Dedifferentiated amniotic fluid mesenchymal stem cell (primary cell): Measurements from ENCODE around the gene MEX3A.
"Not testable (repeated sequence)": the region's sequence is repeated elsewhere in the genome, so short reads cannot be mapped to it uniquely, and the experiment has no call there.

Experiments used
- DNase-seq: peaks from one replicate; pipeline ENCODE4 v3.0.0-alpha.2; 2016; ENCODE audit errors: extremely low spot score

The MEX3A gene

GRCh38 chr1:156118177-156118868, 36.1 kb upstream of the MEX3A start:
- no peak for DNase-seq

- DNase-seq = no peak
Measured at GRCh38 chr1:156117414-156118176, 35.3 kb upstream of the MEX3A start.

- DNase-seq = not testable (repeated sequence)
Measured at GRCh38 chr1:156116731-156117130, 34.5 kb upstream of the MEX3A start.

DNA sequence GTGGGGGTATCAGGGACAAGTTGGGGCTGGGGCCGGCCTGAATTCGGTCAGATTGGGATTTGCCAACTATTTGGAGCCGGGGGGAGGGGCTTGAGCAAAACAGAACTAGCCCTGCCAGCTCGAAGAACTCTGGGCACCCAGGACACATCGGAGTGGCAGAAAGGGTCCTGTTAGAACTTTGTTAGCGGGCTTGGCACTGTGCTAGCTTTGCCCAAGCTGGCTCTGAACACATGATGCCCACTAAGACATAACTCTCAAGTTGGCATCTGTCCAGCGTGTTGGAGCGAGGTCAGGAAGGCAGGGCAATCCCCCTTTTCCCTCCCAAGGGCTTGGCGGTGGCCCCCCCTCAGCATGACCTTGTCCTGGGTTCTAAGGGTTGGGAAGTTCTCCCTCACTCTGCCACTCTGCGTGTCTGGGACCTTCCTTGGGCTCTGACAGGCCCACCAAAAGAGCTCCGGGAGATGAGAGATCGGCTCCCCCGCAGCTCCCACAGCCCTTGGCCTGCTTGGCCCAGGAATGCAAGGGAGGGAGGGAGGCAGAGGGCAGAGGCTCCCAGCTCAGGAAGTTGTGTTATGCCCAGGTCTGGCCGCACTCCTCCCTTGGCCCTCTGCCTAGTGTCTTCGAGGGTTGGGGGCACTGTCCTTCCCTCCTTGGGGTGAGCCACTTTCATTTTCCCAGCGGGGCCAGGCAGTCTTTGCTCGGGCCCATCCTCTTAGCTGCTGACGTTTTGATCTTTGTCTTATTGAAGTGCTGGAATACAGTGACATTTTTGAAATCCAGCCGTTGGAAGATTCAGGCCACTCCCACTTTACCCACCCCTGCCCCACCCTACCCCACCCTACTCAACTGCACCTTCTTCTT, 33.5 kb upstream of the MEX3A start:
- peak; percentile 27 for DNase-seq

- no peak for DNase-seq
Measured at GRCh38 chr1:156114919-156115513, 32.8 kb upstream of the MEX3A start.

DNA sequence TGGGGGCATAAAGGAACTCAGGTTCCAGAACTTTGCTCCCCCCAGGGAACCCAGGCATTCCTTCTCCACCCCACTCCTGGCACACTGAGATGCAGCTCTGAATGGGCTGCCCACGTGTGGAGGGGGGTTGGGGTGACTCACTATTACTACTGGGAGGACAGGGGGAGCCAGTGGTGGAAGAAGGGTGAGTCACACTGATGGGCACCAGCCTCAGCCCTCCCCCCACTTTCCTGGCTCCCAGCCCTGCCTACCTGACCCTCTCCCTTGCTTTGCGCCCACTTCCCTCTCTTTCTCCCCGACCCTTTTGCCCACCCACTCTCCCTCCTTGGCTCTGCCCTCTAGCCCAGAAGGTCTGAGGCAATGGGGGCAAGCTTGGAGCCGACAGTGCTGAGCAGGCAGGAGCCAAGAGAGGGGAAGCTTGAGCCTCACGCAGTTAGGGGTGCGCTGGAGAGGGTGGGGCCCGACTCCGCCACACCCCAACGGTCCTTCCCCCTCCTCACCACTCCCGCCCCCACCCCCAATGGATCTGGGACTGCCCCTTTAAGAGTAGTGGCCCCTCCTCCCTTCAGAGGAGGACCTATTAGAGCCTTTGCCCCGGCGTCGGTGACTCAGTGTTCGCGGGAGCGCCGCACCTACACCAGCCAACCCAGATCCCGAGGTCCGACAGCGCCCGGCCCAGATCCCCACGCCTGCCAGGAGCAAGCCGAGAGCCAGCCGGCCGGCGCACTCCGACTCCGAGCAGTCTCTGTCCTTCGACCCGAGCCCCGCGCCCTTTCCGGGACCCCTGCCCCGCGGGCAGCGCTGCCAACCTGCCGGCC, 32.0 kb upstream of the MEX3A start, which contains the start of gene LMNA:
TSS of gene LMNA (plus strand) at position 611 of the 818 bp plus-strand sequence. CDS start 208 bp downstream, outside the sequence.
- DNase-seq = peak; percentile 96

DNA sequence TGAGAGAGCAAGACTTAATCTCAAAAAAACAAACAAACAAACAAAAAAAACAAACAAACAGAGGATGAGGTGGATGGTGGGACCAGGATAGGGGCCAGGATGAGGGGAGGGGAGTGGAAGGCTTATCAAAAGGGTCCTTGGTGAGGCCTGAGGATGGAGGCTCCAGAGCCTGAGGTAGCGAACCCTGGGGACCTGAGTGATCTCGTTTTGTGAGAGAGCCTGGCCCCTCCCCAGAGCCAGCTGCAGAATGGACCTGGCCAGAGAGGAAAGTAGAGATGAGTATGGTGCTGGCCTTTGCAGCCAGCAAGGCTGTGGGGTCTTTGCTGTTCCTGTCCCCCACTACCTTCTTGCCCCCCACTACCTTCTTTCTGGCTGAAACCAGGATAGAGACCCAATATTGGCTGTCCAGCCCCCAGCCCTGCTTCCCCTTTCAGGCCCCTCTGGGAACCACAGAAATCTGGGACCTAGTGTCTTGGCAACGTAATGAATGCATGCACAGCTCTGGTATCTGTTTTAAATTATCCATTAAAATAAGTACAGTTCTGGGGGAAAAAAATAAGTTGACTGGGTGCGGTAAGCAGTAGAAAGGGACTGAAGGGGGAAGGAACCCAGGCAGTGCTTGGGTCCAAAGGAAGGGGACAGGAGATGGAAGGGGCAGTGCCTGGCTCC, 31.2 kb upstream of the MEX3A start:
- DNase-seq = peak; percentile 65

GRCh38 chr1:156112276-156113137, 30.2 kb upstream of the MEX3A start:
- DNase-seq = no peak

DNA sequence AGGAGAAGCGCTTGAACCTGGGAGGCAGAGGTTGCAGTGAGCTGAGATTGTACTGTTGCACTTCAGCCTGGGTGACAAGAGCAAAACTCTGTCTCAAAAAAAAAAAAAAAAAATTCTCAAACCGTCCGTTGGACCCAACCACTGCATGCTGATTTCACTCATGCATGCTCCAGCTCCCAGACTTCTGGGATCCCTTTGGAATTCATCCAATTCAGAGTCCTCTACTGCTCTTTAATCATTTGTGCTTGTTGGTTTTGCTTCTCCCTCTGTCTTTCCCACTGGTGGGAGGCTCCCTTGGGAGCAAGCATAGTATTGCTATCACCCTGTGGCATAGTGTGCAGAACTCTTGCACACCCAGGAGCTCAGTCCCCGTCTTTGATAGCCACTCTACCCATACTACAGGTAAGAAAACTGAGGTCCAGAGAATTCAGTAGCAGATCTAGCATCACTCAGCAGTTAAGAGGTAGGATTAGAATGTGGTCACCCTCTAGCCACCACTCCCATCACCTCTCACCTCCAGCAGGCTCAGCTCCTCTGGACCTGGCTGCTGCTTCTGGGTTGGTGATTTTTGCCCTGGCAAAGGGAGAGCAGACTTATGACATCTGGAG, 29.2 kb upstream of the MEX3A start:
- no peak for DNase-seq

DNA sequence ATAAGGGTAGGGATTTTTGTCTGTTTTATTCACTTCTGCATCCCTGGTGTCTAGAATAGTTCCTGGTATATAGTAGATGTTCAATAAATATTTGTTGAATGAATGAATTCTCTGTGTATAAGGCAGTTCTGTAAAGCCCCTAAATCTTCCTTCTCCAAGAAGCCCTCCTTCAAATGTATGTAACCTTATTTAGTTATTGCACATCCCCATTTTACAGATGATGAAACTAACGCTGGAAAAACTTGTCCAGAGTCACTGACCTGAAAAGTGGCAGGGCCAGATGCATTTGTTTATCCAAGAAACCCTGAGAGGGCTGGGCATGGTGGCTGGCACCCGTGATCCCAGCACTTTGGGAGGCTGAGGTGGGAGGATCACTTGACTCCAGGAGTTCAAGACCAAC, 28.0 kb upstream of the MEX3A start:
- no peak for DNase-seq

DNA sequence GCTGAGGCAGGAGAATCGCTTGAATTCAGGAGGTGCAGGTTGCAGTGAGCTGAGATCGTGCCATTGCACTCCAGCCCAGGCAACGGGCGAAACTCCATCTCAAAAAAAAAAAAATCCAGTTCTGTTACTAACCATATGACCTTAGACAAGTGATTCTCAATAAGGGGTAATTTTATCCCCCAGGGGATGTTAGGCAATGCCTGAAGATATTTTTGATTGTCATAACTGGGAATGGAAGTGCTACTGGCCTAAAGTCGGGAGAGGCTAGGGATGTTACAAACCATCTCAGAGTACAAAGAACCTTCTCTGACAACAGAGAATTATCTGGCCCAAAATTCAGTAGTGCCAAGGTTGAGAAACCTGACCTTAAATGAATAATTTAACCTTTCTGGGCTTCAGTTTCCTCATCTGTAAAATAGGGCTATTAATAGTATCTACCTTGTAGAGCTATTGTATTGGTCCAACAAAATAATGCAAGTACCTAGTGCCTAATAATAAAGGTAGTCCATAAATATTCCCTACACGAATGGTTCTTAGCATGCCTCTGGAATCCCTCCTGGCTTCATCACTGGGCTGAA, 26.5 kb upstream of the MEX3A start:
- DNase-seq = no peak

- DNase-seq = no peak
Measured at GRCh38 chr1:156108057-156108456, 25.8 kb upstream of the MEX3A start.

DNA sequence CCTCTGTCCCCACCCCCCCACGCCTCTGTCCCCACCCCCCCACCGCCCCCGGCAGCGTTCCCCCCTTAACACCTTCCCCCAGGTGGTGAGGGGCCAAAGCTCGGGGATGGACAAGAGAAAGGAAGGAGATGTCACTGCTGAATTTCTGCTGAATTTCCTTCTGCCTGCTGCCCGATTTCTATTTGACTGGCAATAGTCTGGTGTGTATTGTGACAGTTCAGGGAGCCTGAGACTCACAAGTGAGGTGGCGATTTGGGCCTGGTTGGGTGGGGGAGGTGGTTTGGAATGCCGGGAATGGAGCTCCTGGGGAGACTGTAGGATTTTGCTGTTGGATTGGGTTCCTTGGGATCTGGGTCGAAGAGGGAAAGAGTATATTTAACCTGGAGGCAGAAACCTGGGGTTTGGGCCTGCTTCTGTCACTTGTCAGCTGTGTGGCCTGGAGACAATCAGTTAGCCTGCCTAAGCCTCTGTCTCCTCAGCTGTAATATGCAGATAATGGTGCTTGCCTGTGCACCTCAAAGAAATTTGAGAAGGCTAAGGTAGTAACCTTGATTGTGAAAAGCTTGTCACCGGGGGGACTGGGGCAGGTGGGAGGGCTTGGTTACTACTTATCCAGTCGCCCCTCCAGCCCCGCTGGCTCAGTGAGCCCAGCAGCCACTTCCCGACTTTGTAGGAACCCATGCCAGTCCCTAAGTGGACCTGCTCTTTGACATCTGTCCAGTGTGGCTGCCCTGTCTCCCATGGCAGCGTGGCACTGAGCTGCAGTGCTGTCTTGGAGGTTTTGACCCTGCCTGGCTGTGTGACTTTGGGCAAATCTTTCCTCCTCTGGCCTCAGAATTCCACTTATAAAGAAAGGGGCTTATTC, 24.6 kb upstream of the MEX3A start:
- DNase-seq = peak; percentile 54

DNA sequence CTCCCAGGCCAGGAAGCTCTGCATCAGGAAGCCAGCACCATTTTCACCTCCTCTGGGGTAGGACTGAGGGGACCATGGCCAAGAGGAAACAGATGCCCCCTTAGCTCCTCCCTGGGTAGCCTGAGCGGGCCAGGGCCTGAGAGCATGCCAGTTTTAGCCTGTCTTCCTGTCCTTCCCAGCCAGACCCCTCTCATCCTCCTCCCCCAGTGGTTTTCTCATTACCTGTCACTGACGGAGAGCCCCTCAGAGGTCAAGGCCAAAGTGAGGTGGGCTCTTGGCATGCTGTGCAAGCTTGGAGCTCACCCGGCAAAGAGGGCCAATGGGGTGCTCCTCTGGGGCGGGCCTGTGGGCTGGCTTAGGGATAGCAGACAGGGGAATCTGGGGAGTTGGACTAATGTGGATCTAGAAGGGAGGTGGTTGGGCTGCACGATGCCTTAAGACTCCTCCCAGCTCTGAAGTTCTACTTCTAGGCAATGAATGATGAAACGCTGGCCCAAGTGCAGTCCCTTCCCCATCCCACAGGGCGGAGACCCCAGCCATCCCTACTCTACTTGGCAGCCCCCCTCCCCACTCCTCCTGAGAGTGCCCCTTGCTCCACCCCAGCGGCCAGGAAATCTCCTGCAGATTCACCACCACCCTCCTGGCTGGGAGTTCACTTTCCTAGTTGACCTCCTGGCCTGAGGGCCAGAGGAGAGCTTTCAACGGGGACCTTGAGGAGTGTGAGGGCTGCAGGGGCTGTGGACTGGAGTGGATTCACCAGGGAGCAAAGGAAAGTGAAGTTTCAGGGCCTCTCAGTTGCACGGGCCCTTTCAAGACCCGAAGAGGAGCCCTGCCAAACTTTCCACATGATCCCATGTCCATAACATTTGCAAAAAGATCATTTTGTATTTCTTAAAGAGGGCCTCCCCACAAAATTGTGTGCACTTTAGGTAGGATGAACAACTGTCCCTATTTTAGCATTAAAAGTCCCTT, 22.9 kb upstream of the MEX3A start:
- DNase-seq = peak; percentile 63

GRCh38 chr1:156104065-156104810, 22.0 kb upstream of the MEX3A start:
- DNase-seq = peak; percentile 94

GRCh38 chr1:156103521-156103947, 21.3 kb upstream of the MEX3A start:
- DNase-seq = peak; percentile 74
